ENCODE measurements around the gene RGS8.

RGS8 gene

GRCh38 chr1:182688436-182689205 lies 4.2 kb upstream of the RGS8 start:
- DNase-seq (ENCODE audit: low read depth in 2 of 2): no peak
- no peak for TF ChIP-seq CTCF (IDR thresholded peaks at IDR 0.05; ENCODE audit: low read depth, low read length)
- no peak overlapping the region for H3K4me3 ChIP-seq (replicated peaks in 1 of 2; ENCODE audit: low read depth in 2 of 2, low read length in 2 of 2)

GRCh38 chr1:182687361-182687760 lies 3.0 kb upstream of the RGS8 start:
- DNase-seq (ENCODE audit: low read depth in 2 of 2): no peak
- H3K4me3 ChIP-seq (replicated peaks in 1 of 2; ENCODE audit: low read depth in 2 of 2, low read length in 2 of 2): no peak overlapping the region
- no peak for TF ChIP-seq CTCF (IDR thresholded peaks at IDR 0.05; ENCODE audit: low read depth, low read length)

- no peak overlapping the region for H3K4me3 ChIP-seq (replicated peaks in 1 of 2; ENCODE audit: low read depth in 2 of 2, low read length in 2 of 2)
- DNase-seq (ENCODE audit: low read depth in 2 of 2): no peak
- no peak for TF ChIP-seq CTCF (IDR thresholded peaks at IDR 0.05; ENCODE audit: low read depth, low read length)
Measured at GRCh38 chr1:182686446-182686845, 2.1 kb upstream of the RGS8 start.

GRCh38 chr1:182685215-182685614 lies 828 bp upstream of the RGS8 start:
- no peak overlapping the region for H3K4me3 ChIP-seq (replicated peaks in 1 of 2; ENCODE audit: low read depth in 2 of 2, low read length in 2 of 2)
- no peak for DNase-seq (ENCODE audit: low read depth in 2 of 2)
- no peak for TF ChIP-seq CTCF (IDR thresholded peaks at IDR 0.05; ENCODE audit: low read depth, low read length)

GRCh38 chr1:182682898-182683501 lies 1.4 kb downstream of the RGS8 start:
- DNase-seq (ENCODE audit: low read depth in 2 of 2): no peak
- no peak for TF ChIP-seq CTCF (IDR thresholded peaks at IDR 0.05; ENCODE audit: low read depth, low read length)
- no peak overlapping the region for H3K4me3 ChIP-seq (replicated peaks in 1 of 2; ENCODE audit: low read depth in 2 of 2, low read length in 2 of 2)

- no peak overlapping the region for H3K4me3 ChIP-seq (replicated peaks in 1 of 2; ENCODE audit: low read depth in 2 of 2, low read length in 2 of 2)
- no peak for DNase-seq (ENCODE audit: low read depth in 2 of 2)
- no peak for TF ChIP-seq CTCF (IDR thresholded peaks at IDR 0.05; ENCODE audit: low read depth, low read length)
Measured at GRCh38 chr1:182682406-182682805, 2.0 kb downstream of the RGS8 start.
